Endothelial cell of umbilical vein (primary cell): ENCODE results near the gene RASA2. TPM values are rescaled to one million over a fixed set of nuclear protein-coding genes. Genes with fewer than 3 reads are reported as not detected.

Experiments used
- BruUV-seq: library from RNA; stranded (reverse); fragments of 400-500 nt; replicated peaks from 2 replicates; lab custom pipeline; 2021; lab: Mats Ljungman, UMichigan
- CTCF ChIA-PET: fragments of 300-600, 350-600 bp; sonication (Branson Sonifier 250); formaldehyde crosslinking; loops from one replicate; lab custom pipeline; 2021; ENCODE audit warnings: antibody characterized with exemption, inconsistent platforms; lab: Charles Lee
- POLR2A ChIA-PET: fragments of 300-600, 350-600 bp; sonication (Branson Sonifier 250); formaldehyde crosslinking; loops from one replicate; lab custom pipeline; 2021; ENCODE audit warnings: antibody characterized with exemption, inconsistent platforms; lab: Charles Lee
- DNase-seq: peaks from one replicate; pipeline ENCODE4 v3.0.0-alpha.2; 2011; ENCODE audit warnings: low read depth, low spot score
- FAIRE-seq: peaks from 2 replicates; lab custom pipeline; 2011; peaks lifted over from hg19 to GRCh38; lab: Jason Lieb, UNC
- H2AFZ ChIP-seq: 2 replicates; pipeline ENCODE4 v1.6.0; 2012; ENCODE audit warnings: low read depth, low read length, control low read depth, inconsistent platforms
- H3K27ac ChIP-seq: 2 replicates; pipeline ENCODE4 v1.5.1; 2011; ENCODE audit warnings: low read depth, mild to moderate bottlenecking, control low read depth, low read length, moderate library complexity; ENCODE audit not compliant: insufficient read depth
- H3K27me3 ChIP-seq, 2 experiments: 2 replicates each; pipeline versions ENCODE4 v1.6.0 to v1.6.1; 2011; ENCODE audit warnings: low read length in 2 of 2, mixed read lengths in 1 of 2; ENCODE audit not compliant: control insufficient read depth in 2 of 2, insufficient read depth in 2 of 2
- H3K36me3 ChIP-seq, 2 experiments: 2 replicates in 1 of 2; 3 replicates in 1 of 2; pipeline ENCODE4 v1.5.1; 2011; ENCODE audit warnings: low read length in 2 of 2, mild to moderate bottlenecking in 1 of 2, moderate library complexity in 1 of 2; ENCODE audit not compliant: control insufficient read depth in 2 of 2, insufficient read depth in 2 of 2; ENCODE audit errors: extremely low read depth in 1 of 2
- H3K4me1 ChIP-seq: 3 replicates; pipeline ENCODE4 v1.5.1; 2011; ENCODE audit warnings: mild to moderate bottlenecking, low read length; ENCODE audit not compliant: control insufficient read depth, insufficient read depth; ENCODE audit errors: extremely low read depth
- H3K4me2 ChIP-seq: 2 replicates; pipeline ENCODE4 v1.6.1; 2011; ENCODE audit warnings: low read length, control low read depth, mixed read lengths; ENCODE audit not compliant: insufficient read depth
- H3K4me3 ChIP-seq, 3 experiments: fragments of 200-600 bp in 1 of 3; sonication (generic), shearing (Covaris generic) in 1 of 3; replicated peaks in 1 of 3; 2 replicates each; pipeline ENCODE4 v1.5.1; 2011 to 2016; ENCODE audit warnings: control low read depth in 3 of 3, low read length in 3 of 3, mild to moderate bottlenecking in 2 of 3, inconsistent platforms in 1 of 3, low read depth in 1 of 3, moderate library complexity in 1 of 3; ENCODE audit not compliant: insufficient read depth in 1 of 3
- H3K79me2 ChIP-seq: 2 replicates; pipeline ENCODE4 v1.6.0; 2012; ENCODE audit warnings: low read length, inconsistent platforms; ENCODE audit not compliant: control insufficient read depth, insufficient read depth
- H3K9ac ChIP-seq: replicated peaks from 2 replicates; pipeline ENCODE3; 2011; ENCODE audit warnings: low read length, control low read depth; ENCODE audit not compliant: insufficient read depth; ENCODE audit errors: extremely low read depth
- H3K9me1 ChIP-seq: replicated peaks from 3 replicates; pipeline ENCODE4 v1.6.0; 2011; ENCODE audit warnings: mild to moderate bottlenecking, low read length; ENCODE audit not compliant: control insufficient read depth, insufficient read depth; ENCODE audit errors: extremely low read depth
- H3K9me3 ChIP-seq: replicated peaks from 2 replicates; pipeline ENCODE4 v1.5.1; 2012; ENCODE audit warnings: low read length, inconsistent platforms; ENCODE audit not compliant: control insufficient read depth, insufficient read depth
- H4K20me1 ChIP-seq: replicated peaks from 2 replicates; pipeline ENCODE3; 2011; ENCODE audit warnings: mild to moderate bottlenecking, low read length; ENCODE audit not compliant: control insufficient read depth, insufficient read depth; ENCODE audit errors: extremely low read depth
- EZH2 ChIP-seq: IDR thresholded peaks from 2 replicates; pipeline ENCODE4 v1.6.1; 2012; ENCODE audit warnings: borderline replicate concordance, low read depth, mild to moderate bottlenecking, moderate library complexity, low read length, inconsistent platforms; ENCODE audit not compliant: severe bottlenecking
- FOS ChIP-seq: IDR thresholded peaks from 2 replicates; pipeline ENCODE4 v1.6.1; 2011; ENCODE audit warnings: mild to moderate bottlenecking, low read length, moderate library complexity, borderline replicate concordance; ENCODE audit not compliant: insufficient read depth
- GATA2 ChIP-seq: IDR thresholded peaks from 2 replicates; pipeline ENCODE4 v1.7.0; 2011; ENCODE audit warnings: low read depth, mild to moderate bottlenecking, moderate library complexity, mixed read lengths, low read length; ENCODE audit not compliant: insufficient read length, insufficient read depth
- JUN ChIP-seq: IDR thresholded peaks from 2 replicates; pipeline ENCODE4 v1.6.1; 2011; ENCODE audit warnings: borderline replicate concordance, low read depth; ENCODE audit not compliant: insufficient read length, insufficient read depth
- MYC ChIP-seq: IDR thresholded peaks from one replicate; pipeline ENCODE4 v1.6.1; 2011; ENCODE audit warnings: mild to moderate bottlenecking, low read depth, low read length
- POLR2A ChIP-seq: IDR thresholded peaks from 2 replicates; pipeline ENCODE4 v1.6.1; 2012; ENCODE audit warnings: low read depth, mild to moderate bottlenecking, control low read depth, low read length
- POLR2AphosphoS5 ChIP-seq: IDR thresholded peaks from 2 replicates; pipeline ENCODE4 v1.6.1; 2012; ENCODE audit warnings: low read depth, mild to moderate bottlenecking, control low read depth, low read length, moderate library complexity; ENCODE audit not compliant: insufficient read depth
- dilution Hi-C: fragments of 300-500 bp; cut with MboI; formaldehyde crosslinking; loops from one replicate; pipeline ENCODE4 v1.15.0; 2019; ENCODE audit warnings: low sequenced_read_pairs; ENCODE audit not compliant: extremely low pct_ligation_motif_present
- intact Hi-C: fragments of 100-400 bp; cut with micrococcal nuclease; formaldehyde crosslinking; loops from one replicate; pipeline ENCODE4 v1.10.0; 2022
- polyA plus RNA-seq, 4 experiments: library from polyadenylated mRNA; depleted of rRNA in 3 of 4; stranded (reverse) in 3 of 4; unstranded in 1 of 4; fragments of >200 nt; gene quantifications; 2 replicates each; pipeline versions ENCODE4 v1.2.1 to v1.2.3, GENCODE V29; 2011 to 2012; ENCODE audit warnings: missing spikeins in 1 of 4
- total RNA-seq: library from RNA; stranded (reverse); gene quantifications from 2 replicates; pipeline ENCODE4 v1.2.3, GENCODE V29; 2021
- TF ChIP-seq, protein P1 (sequence below), 2 donors: IDR thresholded peaks; 1 replicate in 1 of 2; 2 replicates in 1 of 2; pipeline ENCODE4 v1.5.1; 2011; ENCODE audit warnings: low read length in 2 of 2, mild to moderate bottlenecking in 2 of 2, moderate library complexity in 2 of 2, control low read depth in 1 of 2, inconsistent platforms in 1 of 2, low read depth in 1 of 2; ENCODE audit not compliant: insufficient read depth in 1 of 2; ENCODE audit errors: extremely low read depth in 1 of 2
- TF ChIP-seq, protein P2 (sequence below): IDR thresholded peaks from 2 replicates; pipeline ENCODE4 v1.6.1; 2011; ENCODE audit not compliant: insufficient read depth, insufficient read length

The RASA2 gene
- total and polyA plus RNA-seq, 2 donors (not counting 3 experiments of a cell fraction or from before 2014, with no cell fraction given): 3.1 to 20.2 TPM

DNA sequence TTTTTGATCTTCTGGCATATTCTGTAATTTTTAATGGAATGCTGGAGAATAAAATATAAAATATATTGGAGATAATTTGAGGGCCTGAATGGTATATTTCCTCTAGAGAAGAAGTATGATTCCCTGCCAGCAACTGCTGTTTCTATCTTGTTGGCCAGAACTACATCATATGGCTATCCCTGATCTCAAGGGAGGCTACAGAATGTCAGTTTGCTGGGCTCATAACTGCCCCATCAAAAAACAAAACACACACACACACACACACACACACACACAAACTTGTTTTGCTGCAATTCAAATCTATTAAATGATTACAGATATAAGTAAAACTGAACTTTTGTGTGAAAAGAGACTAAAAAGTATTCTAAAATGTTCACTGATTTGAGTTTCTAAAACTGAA lies 51.0 kb downstream of the RASA2 start:
- CTCF ChIA-PET: interaction anchor here (0.9 kb wide), 1 partner anchor 23 kb away, joined by 3 read pairs; no protein-coding TSS in a partner anchor
- BruUV-seq: no TSS peak
- H3K9me3 ChIP-seq: peaks cover 4% of the 10 kb centered on the region
- no peak for DNase-seq
- no peak overlapping the region for H3K9ac ChIP-seq
- no peak overlapping the region for H3K4me3 ChIP-seq
- H3K79me2 ChIP-seq: peaks cover 60% of the 10 kb centered on the region
- H3K9me1 ChIP-seq: no peaks in the 10 kb centered on the region
- no peaks in the 10 kb centered on the region for H3K27me3 ChIP-seq
- H3K27ac ChIP-seq: no peak overlapping the region
- H3K4me1 ChIP-seq: peaks cover 23% of the 10 kb centered on the region
- H4K20me1 ChIP-seq: peaks cover 2% of the 10 kb centered on the region
- peaks cover 2 to 16% of the 10 kb centered on the region in 2 experiments for H3K36me3 ChIP-seq
- peak overlapping the region; percentile 38 for H3K4me2 ChIP-seq
- POLR2A ChIA-PET: no interaction called here
- H2AFZ ChIP-seq: no peak overlapping the region
- dilution Hi-C loops (no loop called here), intact Hi-C loops (loop anchor here (1.0 to 2.0 kb wide), 2 partner anchors 8 to 19 kb away; no protein-coding TSS in a partner anchor)
- TF ChIP-seq EZH2 (no peak), POLR2AphosphoS5 (no peak), JUN (no peak), GATA2 (no peak), FOS (no peak), MYC (no peak), POLR2A (no peak)
- TF ChIP-seq, protein P1, sequence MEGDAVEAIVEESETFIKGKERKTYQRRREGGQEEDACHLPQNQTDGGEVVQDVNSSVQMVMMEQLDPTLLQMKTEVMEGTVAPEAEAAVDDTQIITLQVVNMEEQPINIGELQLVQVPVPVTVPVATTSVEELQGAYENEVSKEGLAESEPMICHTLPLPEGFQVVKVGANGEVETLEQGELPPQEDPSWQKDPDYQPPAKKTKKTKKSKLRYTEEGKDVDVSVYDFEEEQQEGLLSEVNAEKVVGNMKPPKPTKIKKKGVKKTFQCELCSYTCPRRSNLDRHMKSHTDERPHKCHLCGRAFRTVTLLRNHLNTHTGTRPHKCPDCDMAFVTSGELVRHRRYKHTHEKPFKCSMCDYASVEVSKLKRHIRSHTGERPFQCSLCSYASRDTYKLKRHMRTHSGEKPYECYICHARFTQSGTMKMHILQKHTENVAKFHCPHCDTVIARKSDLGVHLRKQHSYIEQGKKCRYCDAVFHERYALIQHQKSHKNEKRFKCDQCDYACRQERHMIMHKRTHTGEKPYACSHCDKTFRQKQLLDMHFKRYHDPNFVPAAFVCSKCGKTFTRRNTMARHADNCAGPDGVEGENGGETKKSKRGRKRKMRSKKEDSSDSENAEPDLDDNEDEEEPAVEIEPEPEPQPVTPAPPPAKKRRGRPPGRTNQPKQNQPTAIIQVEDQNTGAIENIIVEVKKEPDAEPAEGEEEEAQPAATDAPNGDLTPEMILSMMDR (IDR thresholded peaks at IDR 0.05; ENCODE audit: extremely low read depth in 1 of 2, insufficient read depth in 1 of 2, low read depth in 1 of 2, low read length in 2 of 2): no peak
- TF ChIP-seq, protein P2, sequence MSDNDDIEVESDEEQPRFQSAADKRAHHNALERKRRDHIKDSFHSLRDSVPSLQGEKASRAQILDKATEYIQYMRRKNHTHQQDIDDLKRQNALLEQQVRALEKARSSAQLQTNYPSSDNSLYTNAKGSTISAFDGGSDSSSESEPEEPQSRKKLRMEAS: no peak
- FAIRE-seq: peak; percentile 55
